H9 (cell line): ENCODE data around the gene CADPS. TPM values are rescaled to one million over a fixed set of nuclear protein-coding genes. Genes with fewer than 3 reads are reported as not detected.

ENCODE experiments used
- DNase-seq: peaks from one replicate; pipeline ENCODE4 v3.0.0-alpha.2; 2017
- H2AFZ ChIP-seq: one replicate; pipeline ENCODE4 v1.6.1; 2013; ENCODE audit warnings: mild to moderate bottlenecking, low read length, control low read depth, moderate library complexity
- H2AK5ac ChIP-seq: 2 replicates; pipeline ENCODE4 v1.6.1; 2013; ENCODE audit warnings: low read length, control low read depth, mixed read lengths; ENCODE audit not compliant: insufficient read length
- H2BK120ac ChIP-seq: one replicate; pipeline ENCODE4 v1.6.1; 2013; ENCODE audit warnings: low read depth, mild to moderate bottlenecking, low read length, control low read depth, inconsistent platforms; ENCODE audit not compliant: poor library complexity, severe bottlenecking
- H2BK12ac ChIP-seq: 2 replicates; pipeline ENCODE4 v1.6.1; 2013; ENCODE audit warnings: low read length, control low read depth, mixed read lengths, low read depth; ENCODE audit not compliant: insufficient read length
- H2BK15ac ChIP-seq: 2 replicates; pipeline ENCODE4 v1.6.1; 2013; ENCODE audit warnings: low read depth, low read length, control low read depth
- H2BK20ac ChIP-seq: one replicate; pipeline ENCODE4 v1.6.1; 2013; ENCODE audit warnings: low read depth, mild to moderate bottlenecking, low read length, control low read depth, inconsistent platforms; ENCODE audit not compliant: poor library complexity, severe bottlenecking
- H2BK5ac ChIP-seq: 2 replicates; pipeline ENCODE4 v1.6.1; 2013; ENCODE audit warnings: low read length, control low read depth, mixed read lengths; ENCODE audit not compliant: insufficient read length
- H3K14ac ChIP-seq: 2 replicates; pipeline ENCODE4 v1.6.1; 2013; ENCODE audit warnings: low read length, control low read depth; ENCODE audit not compliant: insufficient read depth
- H3K18ac ChIP-seq: 2 replicates; pipeline ENCODE4 v1.6.1; 2013; ENCODE audit warnings: low read depth, mild to moderate bottlenecking, mixed read lengths, low read length, control low read depth; ENCODE audit not compliant: insufficient read length
- H3K23ac ChIP-seq: 2 replicates; pipeline ENCODE4 v1.6.1; 2013; ENCODE audit warnings: low read length, control low read depth, mixed read lengths, low read depth; ENCODE audit not compliant: insufficient read length
- H3K23me2 ChIP-seq: 2 replicates; pipeline ENCODE4 v1.6.1; 2013; ENCODE audit warnings: low read depth, mild to moderate bottlenecking, mixed read lengths, low read length, control low read depth; ENCODE audit not compliant: insufficient read length, poor library complexity, severe bottlenecking
- H3K27ac ChIP-seq: 2 replicates; pipeline ENCODE4 v1.5.1; 2013; ENCODE audit warnings: low read length, control low read depth, mixed read lengths, low read depth; ENCODE audit not compliant: insufficient read length
- H3K27me3 ChIP-seq: 2 replicates; pipeline ENCODE4 v1.6.1; 2013; ENCODE audit warnings: low read length, control low read depth, inconsistent platforms; ENCODE audit not compliant: insufficient read depth
- H3K4ac ChIP-seq: 2 replicates; pipeline ENCODE4 v1.6.1; 2013; ENCODE audit warnings: low read depth, mild to moderate bottlenecking, control low read depth, inconsistent platforms, low read length, moderate library complexity
- H3K4me1 ChIP-seq: 2 replicates; pipeline ENCODE4 v1.6.1; 2013; ENCODE audit warnings: low read length, control low read depth, inconsistent platforms; ENCODE audit not compliant: insufficient read depth
- H3K4me2 ChIP-seq: 2 replicates; pipeline ENCODE4 v1.6.1; 2013; ENCODE audit warnings: low read length, control low read depth, mixed read lengths; ENCODE audit not compliant: insufficient read length, insufficient read depth
- H3K56ac ChIP-seq: 2 replicates; pipeline ENCODE4 v1.6.1; 2013; ENCODE audit warnings: low read depth, mild to moderate bottlenecking, mixed read lengths, low read length, control low read depth; ENCODE audit not compliant: insufficient read length
- H3K79me1 ChIP-seq: 2 replicates; pipeline ENCODE4 v1.6.1; 2013; ENCODE audit warnings: low read depth, mild to moderate bottlenecking, moderate library complexity, low read length, control low read depth, inconsistent platforms; ENCODE audit not compliant: insufficient read depth, poor library complexity, severe bottlenecking
- H3K79me2 ChIP-seq: 2 replicates; pipeline ENCODE4 v1.6.1; 2013; ENCODE audit warnings: low read length, control low read depth, inconsistent platforms; ENCODE audit not compliant: insufficient read depth
- H3K9ac ChIP-seq: 2 replicates; pipeline ENCODE4 v1.6.1; 2013; ENCODE audit warnings: low read length, control low read depth, mixed read lengths; ENCODE audit not compliant: insufficient read length; ENCODE audit errors: extremely low read depth
- H3K9me3 ChIP-seq: one replicate; pipeline ENCODE4 v1.6.1; 2013; ENCODE audit warnings: low read depth, low read length, inconsistent platforms; ENCODE audit not compliant: control insufficient read depth
- H3T11ph ChIP-seq: one replicate; pipeline ENCODE4 v1.6.1; 2013; ENCODE audit warnings: mild to moderate bottlenecking, low read length, control low read depth, inconsistent platforms
- H4K20me1 ChIP-seq: one replicate; pipeline ENCODE4 v1.6.1; 2013; ENCODE audit not compliant: control insufficient read depth, insufficient read length, insufficient read depth
- H4K5ac ChIP-seq: 2 replicates; pipeline ENCODE4 v1.6.1; 2013; ENCODE audit warnings: low read depth, mild to moderate bottlenecking, mixed read lengths, low read length, control low read depth; ENCODE audit not compliant: insufficient read length
- H4K8ac ChIP-seq: replicated peaks from 2 replicates; pipeline ENCODE4 v1.6.1; 2013; ENCODE audit warnings: low read length, control low read depth, mixed read lengths, low read depth; ENCODE audit not compliant: insufficient read length
- H4K91ac ChIP-seq: 2 replicates; pipeline ENCODE4 v1.6.1; 2013; ENCODE audit warnings: low read depth, mild to moderate bottlenecking, moderate library complexity, mixed read lengths, low read length, control low read depth; ENCODE audit not compliant: insufficient read length
- H3K27ac Mint-ChIP-seq, 3 experiments: 2 replicates in 2 of 3; 3 replicates in 1 of 3; pipeline ENCODE4 v1.8.0; 2020 to 2021; ENCODE audit warnings: mixed read lengths in 3 of 3, mild to moderate bottlenecking in 1 of 3, moderate library complexity in 1 of 3
- H3K27me3 Mint-ChIP-seq: 2 replicates; pipeline ENCODE4 v1.8.0; 2021; ENCODE audit warnings: low read depth, mild to moderate bottlenecking, moderate library complexity, mixed read lengths
- H3K36me3 Mint-ChIP-seq, 3 experiments: 2 replicates in 2 of 3; 3 replicates in 1 of 3; pipeline ENCODE4 v1.8.0; 2020 to 2021; ENCODE audit warnings: low read depth in 3 of 3, mixed read lengths in 3 of 3; ENCODE audit not compliant: insufficient read depth in 1 of 3
- H3K4me1 Mint-ChIP-seq, 2 experiments: 2 replicates each; pipeline ENCODE4 v1.8.0; 2020; ENCODE audit warnings: mixed read lengths in 2 of 2
- H3K4me3 Mint-ChIP-seq, 2 experiments: 2 replicates in 1 of 2; 3 replicates in 1 of 2; pipeline ENCODE4 v1.8.0; 2020 to 2021; ENCODE audit warnings: mild to moderate bottlenecking in 2 of 2, mixed read lengths in 2 of 2, moderate library complexity in 1 of 2
- H3K9me3 Mint-ChIP-seq, 2 experiments: 2 replicates in 1 of 2; 3 replicates in 1 of 2; pipeline ENCODE4 v1.8.0; 2020; ENCODE audit warnings: mild to moderate bottlenecking in 2 of 2, mixed read lengths in 2 of 2, moderate library complexity in 1 of 2
- WGBS: extraction: QIAGEN DNeasy Blood & Tissue Kit; methylation state at CpG from one replicate; pipeline ENCODE4 v1.1.7; 2013; ENCODE audit warnings: missing lambda C conversion rate, low lambda C conversion rate, mixed read lengths; ENCODE audit not compliant: insufficient read length; ENCODE audit errors: extremely low coverage; 5-methylcytosine and 5-hydroxymethylcytosine counted together
- total RNA-seq: library from RNA; stranded (reverse); gene quantifications from 2 replicates; pipeline ENCODE4 v1.2.1, GENCODE V29; 2021
- TF ChIP-seq, protein P1 (sequence below): fragments of 200-600 bp; sonication (generic); conservative IDR thresholded peaks from 3 replicates; pipeline ENCODE4 v1.8.0; 2021; ENCODE audit warnings: antibody characterized with exemption, mild to moderate bottlenecking

CADPS gene
- total RNA-seq, 1 experiment from 2014 or later: 6.6 TPM

DNA sequence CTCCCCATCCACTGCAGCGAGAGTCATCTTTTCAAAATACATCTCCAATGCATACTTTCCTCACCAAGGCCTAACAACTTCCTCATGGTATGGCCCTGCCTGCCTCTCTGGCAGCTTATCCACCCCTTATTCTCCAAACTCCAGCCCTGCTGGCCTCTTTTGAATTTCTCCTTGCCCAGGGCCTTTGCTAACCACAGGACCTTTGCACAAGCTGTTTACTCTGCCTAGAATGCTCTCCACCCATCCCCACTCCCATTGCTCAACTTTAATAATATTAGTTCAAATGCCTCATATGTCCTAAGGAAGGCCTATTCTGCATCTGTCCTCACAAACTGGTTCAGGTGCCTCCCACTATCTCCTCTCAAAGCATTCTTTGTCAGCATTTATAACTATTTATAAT is 230.7 kb downstream of the CADPS start:
- no peaks in the 10 kb centered on the region for H3K4me1 ChIP-seq
- H2BK120ac ChIP-seq: no peak overlapping the region
- H3K27ac ChIP-seq: no peak overlapping the region
- Mint-ChIP-seq H3K9me3 (no peaks in the 10 kb centered on the region), H3K4me3 (no peak overlapping the region), H3K36me3 (no peaks in the 10 kb centered on the region), H3K27ac (no peak overlapping the region; a peak in 1 of 7 replicates), H3K4me1 (no peaks in the 10 kb centered on the region), H3K27me3 (no peaks in the 10 kb centered on the region; the same call in 1 of the 2 replicates)
- H3K56ac ChIP-seq: no peak overlapping the region
- H4K8ac ChIP-seq: no peak overlapping the region
- H2BK15ac ChIP-seq: no peak overlapping the region
- no peak overlapping the region for H2AFZ ChIP-seq
- H3K18ac ChIP-seq: no peak overlapping the region
- no peak overlapping the region for H3T11ph ChIP-seq
- H2AK5ac ChIP-seq: no peak overlapping the region
- no peaks in the 10 kb centered on the region for H3K79me2 ChIP-seq
- H3K9ac ChIP-seq: no peak overlapping the region
- TF ChIP-seq, protein P1, sequence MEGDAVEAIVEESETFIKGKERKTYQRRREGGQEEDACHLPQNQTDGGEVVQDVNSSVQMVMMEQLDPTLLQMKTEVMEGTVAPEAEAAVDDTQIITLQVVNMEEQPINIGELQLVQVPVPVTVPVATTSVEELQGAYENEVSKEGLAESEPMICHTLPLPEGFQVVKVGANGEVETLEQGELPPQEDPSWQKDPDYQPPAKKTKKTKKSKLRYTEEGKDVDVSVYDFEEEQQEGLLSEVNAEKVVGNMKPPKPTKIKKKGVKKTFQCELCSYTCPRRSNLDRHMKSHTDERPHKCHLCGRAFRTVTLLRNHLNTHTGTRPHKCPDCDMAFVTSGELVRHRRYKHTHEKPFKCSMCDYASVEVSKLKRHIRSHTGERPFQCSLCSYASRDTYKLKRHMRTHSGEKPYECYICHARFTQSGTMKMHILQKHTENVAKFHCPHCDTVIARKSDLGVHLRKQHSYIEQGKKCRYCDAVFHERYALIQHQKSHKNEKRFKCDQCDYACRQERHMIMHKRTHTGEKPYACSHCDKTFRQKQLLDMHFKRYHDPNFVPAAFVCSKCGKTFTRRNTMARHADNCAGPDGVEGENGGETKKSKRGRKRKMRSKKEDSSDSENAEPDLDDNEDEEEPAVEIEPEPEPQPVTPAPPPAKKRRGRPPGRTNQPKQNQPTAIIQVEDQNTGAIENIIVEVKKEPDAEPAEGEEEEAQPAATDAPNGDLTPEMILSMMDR: no peak
- H3K23me2 ChIP-seq: no peaks in the 10 kb centered on the region
- H4K5ac ChIP-seq: no peak overlapping the region
- H3K79me1 ChIP-seq: no peaks in the 10 kb centered on the region
- WGBS: no CpG with 5 or more reads among the region's 1 CpG
- H3K4ac ChIP-seq: no peak overlapping the region
- DNase-seq: no peak
- H3K4me2 ChIP-seq: no peak overlapping the region
- no peak overlapping the region for H4K91ac ChIP-seq
- H3K23ac ChIP-seq: no peak overlapping the region
- no peak overlapping the region for H2BK20ac ChIP-seq
- no peak overlapping the region for H3K14ac ChIP-seq
- H2BK12ac ChIP-seq: no peak overlapping the region
- no peaks in the 10 kb centered on the region for H3K27me3 ChIP-seq
- H4K20me1 ChIP-seq: no peaks in the 10 kb centered on the region
- no peak overlapping the region for H2BK5ac ChIP-seq
- no peaks in the 10 kb centered on the region for H3K9me3 ChIP-seq
